OCI-LY3 (cell line): ENCODE measurements around the gene CAMK2B.

Experiments
- EZH2phosphoT487 ChIP-seq: fragments of 200-600 bp; shearing (Covaris generic); IDR thresholded peaks from 2 replicates; pipeline ENCODE4 v1.6.1; 2018; ENCODE audit warnings: antibody characterized with exemption, mixed run types, low read depth
- TF ChIP-seq, protein P1 (sequence below): fragments of 200-600, 300-600 bp; sonication (generic); IDR thresholded peaks from 2 replicates; pipeline ENCODE4 v1.5.1; 2014; ENCODE audit warnings: antibody characterized with exemption, low read length, low read depth

- TF ChIP-seq, protein P1, sequence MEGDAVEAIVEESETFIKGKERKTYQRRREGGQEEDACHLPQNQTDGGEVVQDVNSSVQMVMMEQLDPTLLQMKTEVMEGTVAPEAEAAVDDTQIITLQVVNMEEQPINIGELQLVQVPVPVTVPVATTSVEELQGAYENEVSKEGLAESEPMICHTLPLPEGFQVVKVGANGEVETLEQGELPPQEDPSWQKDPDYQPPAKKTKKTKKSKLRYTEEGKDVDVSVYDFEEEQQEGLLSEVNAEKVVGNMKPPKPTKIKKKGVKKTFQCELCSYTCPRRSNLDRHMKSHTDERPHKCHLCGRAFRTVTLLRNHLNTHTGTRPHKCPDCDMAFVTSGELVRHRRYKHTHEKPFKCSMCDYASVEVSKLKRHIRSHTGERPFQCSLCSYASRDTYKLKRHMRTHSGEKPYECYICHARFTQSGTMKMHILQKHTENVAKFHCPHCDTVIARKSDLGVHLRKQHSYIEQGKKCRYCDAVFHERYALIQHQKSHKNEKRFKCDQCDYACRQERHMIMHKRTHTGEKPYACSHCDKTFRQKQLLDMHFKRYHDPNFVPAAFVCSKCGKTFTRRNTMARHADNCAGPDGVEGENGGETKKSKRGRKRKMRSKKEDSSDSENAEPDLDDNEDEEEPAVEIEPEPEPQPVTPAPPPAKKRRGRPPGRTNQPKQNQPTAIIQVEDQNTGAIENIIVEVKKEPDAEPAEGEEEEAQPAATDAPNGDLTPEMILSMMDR = no peak
- no peak for TF ChIP-seq EZH2phosphoT487
Observed at GRCh38 chr7:44307905-44308595, 17.3 kb downstream of the CAMK2B start.
